ENCODE measurements around the gene CCDC40. TPM values are rescaled to one million over a fixed set of nuclear protein-coding genes. Genes with fewer than 3 reads are reported as not detected.
A peak's percentile ranks its signal among the peaks of the same experiment; 100 is the strongest.

The CCDC40 gene
- total RNA-seq, 1 experiment from 2014 or later, result 3.8 TPM

DNA sequence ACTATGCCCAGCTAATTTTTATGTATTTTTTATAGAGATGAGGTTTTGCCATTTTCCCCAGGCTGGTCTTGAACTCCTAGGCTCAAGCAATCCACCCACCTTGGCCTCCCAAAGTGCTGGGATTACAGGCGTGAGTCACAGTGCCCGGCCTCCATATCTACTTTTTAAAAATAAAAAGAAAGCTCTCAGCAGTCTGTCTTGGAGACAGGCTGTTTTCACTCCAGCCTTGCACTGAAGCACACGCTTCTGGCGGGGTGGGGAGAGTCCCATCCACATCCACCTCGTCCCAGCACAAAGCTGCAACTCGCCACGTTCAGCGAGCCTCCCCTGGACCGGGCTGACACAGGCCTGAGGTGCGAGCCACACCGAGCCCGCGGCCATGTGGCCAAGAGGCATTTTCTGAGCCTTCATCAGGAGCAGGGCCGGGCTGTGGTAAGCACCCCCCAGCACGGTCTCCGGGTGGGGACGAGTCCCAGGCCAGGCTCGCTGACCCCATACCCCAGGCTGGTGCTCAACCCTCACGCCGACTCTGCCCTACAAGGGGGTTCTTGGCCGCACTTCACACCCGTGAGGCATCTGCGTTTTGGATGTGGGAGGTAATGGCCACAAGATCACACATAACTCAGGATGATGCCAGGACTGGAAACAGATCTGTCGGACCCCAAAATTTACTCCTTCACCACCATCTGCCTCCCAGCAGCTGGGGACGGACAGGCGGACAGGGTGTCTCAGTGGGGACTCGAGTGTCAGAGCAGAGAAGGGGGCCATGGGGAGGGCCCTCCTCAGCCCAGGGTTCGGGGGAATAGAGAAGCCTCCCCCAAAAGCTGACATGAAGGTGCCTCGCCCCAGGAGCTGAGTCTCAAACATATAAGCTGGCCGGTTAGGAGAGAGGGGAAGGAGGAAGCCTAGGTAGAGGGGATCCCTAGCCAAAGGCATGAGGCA lies 29.4 kb upstream of the CCDC40 start:
- Histone ChIP-seq H3K36me3 (replicated peaks; ENCODE audit: control insufficient read depth, insufficient read depth, low read length) (peaks cover 1% of the 10 kb centered on the region), H3K27me3 (ENCODE audit: control insufficient read depth, insufficient read depth, low read length) (no peaks in the 10 kb centered on the region), H3K4me3 (ENCODE audit: insufficient read depth, low read depth, low read length) (no peak overlapping the region)
- DNase-seq, result no peak

DNA sequence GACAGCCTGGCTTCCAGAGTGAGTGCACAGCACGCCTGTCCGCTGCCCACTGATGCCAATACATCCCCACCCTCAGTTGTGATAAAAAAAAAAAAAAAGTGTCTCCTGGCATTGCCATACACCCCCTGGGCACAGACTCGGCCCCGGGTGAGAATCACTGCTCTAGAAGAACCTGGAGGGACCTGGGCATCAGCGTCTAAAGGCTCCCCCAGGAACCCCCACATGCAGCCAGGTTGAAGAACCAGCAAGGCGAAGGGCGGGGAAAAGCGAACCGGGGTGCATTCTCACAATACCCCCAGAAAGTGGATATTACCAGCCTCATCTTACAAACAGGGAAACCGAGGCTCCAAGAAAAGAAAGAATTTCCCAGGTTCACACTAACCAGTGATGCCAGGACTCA lies 28.5 kb upstream of the CCDC40 start:
- Histone ChIP-seq H3K27me3 (ENCODE audit: control insufficient read depth, insufficient read depth, low read length) (no peaks in the 10 kb centered on the region), H3K36me3 (replicated peaks; ENCODE audit: control insufficient read depth, insufficient read depth, low read length) (peaks cover 2% of the 10 kb centered on the region), H3K4me3 (ENCODE audit: insufficient read depth, low read depth, low read length) (no peak overlapping the region)
- DNase-seq, result no peak

DNA sequence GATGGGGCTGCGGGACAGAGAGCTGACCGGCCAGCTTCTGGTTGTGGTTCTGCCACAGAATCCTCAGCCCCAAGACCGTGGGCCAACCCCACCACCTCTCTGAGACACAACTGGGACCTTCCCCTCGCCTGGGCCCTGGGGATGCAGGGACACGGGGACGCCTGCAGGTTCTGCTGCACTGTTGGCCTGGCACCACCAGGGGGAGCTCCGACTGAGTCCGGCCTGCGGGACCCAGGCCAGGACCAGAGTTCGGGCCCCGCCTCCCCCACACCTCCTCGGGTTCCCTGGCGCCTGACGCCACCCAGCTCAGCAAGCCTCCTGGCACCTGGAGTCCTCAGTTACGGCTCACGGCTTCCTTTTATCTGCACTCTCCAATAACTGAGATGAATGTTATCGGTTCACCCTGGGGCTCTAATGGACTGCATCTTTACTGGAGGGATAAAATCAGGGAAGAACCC lies 28.0 kb upstream of the CCDC40 start:
- peaks cover 4% of the 10 kb centered on the region for H3K36me3 ChIP-seq (replicated peaks; ENCODE audit: control insufficient read depth, insufficient read depth, low read length)
- DNase-seq, result peak; percentile 98
- H3K27me3 ChIP-seq (ENCODE audit: control insufficient read depth, insufficient read depth, low read length), result no peaks in the 10 kb centered on the region
- no peak overlapping the region for H3K4me3 ChIP-seq (ENCODE audit: insufficient read depth, low read depth, low read length)

DNA sequence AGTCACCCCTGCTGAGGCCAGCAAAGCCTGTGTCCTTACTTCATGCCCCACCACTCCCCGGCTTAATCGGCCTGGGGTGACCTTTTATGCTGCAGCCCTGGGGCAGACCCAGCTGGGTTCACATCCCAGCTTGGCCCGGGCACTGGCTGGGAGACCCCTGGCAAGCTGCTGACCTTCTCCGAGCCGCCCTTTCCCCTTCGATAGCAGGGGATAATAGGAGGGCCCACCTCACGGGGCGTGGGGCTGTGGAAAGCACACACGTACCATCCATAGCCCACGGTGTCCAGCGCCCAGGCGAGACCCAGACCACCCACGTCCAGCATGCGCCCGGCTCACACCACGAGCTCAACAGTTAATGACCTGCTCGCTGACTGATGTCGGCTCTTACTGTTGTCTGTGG lies 27.6 kb upstream of the CCDC40 start:
- Histone ChIP-seq H3K27me3 (ENCODE audit: control insufficient read depth, insufficient read depth, low read length) (no peaks in the 10 kb centered on the region), H3K36me3 (replicated peaks; ENCODE audit: control insufficient read depth, insufficient read depth, low read length) (peaks cover 5% of the 10 kb centered on the region), H3K4me3 (ENCODE audit: insufficient read depth, low read depth, low read length) (no peak overlapping the region)
- DNase-seq, result no peak

DNA sequence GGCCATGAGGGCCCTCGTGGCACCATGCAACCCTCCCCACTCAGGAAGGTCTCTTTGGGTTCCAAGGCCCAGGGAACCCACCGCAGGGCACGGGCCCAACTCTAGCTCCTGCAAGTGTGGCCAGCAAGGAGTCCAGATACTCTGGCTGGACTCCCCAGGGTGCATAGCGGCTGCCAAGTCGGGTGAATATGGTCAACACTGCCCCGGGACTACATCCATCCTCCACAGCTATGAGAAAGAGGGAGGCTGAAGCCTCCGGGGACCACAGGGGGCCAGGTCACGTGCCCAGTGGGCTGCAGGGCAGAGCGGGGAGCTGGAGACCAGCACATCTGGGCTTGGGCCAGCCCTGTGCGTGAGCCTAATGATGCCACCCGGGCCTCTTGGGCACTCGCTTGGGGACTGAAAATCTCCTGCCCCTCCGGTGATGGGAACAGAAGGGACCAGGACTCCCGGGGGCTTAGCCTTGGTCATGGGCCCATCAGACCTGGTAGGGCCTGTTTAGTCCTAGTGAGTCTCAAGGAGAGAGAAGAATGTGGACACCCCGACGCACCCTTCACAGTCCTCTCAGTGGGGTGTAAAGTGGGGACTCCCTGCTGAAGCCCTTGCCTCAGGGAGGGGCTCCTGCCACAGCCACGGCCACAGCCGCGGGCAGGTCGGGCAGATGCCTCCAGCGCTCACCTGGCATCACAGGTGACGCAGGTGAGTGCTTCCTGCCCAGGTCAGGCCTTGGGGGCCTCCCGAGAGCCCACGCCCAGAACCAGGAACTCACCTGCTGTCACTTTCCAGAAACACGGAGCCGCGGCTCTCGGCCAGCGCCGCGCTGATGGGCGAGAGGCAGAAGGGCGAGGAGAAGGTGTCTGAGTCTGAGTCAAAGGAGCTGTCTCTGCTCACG lies 26.8 kb upstream of the CCDC40 start:
- H3K27me3 ChIP-seq (ENCODE audit: control insufficient read depth, insufficient read depth, low read length), result no peaks in the 10 kb centered on the region
- no peak for DNase-seq
- H3K4me3 ChIP-seq (ENCODE audit: insufficient read depth, low read depth, low read length), result no peak overlapping the region
- peaks cover 5% of the 10 kb centered on the region for H3K36me3 ChIP-seq (replicated peaks; ENCODE audit: control insufficient read depth, insufficient read depth, low read length)

GRCh38 chr17:80010283-80010858 lies 26.1 kb upstream of the CCDC40 start:
- H3K36me3 ChIP-seq (replicated peaks; ENCODE audit: control insufficient read depth, insufficient read depth, low read length), result peaks cover 5% of the 10 kb centered on the region

DNA sequence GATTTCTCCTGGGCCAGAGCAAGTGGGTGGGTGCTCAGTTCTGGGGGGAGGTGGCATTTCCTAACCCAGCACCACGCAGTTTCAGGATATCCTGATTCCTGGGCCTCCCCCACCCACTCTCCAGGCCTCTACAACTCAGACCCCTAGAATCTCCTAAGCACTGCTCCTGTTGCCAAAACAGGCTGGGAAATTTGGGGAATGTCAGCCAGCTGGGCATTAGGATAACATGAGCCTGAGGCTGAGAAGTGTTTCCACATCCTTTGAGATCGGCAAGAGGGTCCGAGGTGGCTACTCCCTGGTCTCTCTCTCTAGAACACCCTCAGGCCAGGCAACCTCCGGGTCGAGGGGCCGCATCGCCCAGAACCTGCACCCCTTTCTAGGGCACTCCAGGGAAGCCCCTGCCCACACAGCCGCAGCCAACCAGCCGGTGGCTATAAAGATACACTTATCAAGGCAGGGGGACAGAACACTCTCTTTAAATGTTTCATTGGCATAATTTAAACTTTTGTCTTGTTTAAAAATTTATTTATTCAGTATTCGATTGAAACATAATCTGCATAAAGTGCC lies 24.4 kb upstream of the CCDC40 start:
- no peak for DNase-seq
- peaks cover 5% of the 10 kb centered on the region for H3K36me3 ChIP-seq (replicated peaks; ENCODE audit: control insufficient read depth, insufficient read depth, low read length)
- H3K4me3 ChIP-seq (ENCODE audit: insufficient read depth, low read depth, low read length), result no peak overlapping the region
- no peaks in the 10 kb centered on the region for H3K27me3 ChIP-seq (ENCODE audit: control insufficient read depth, insufficient read depth, low read length)

More at GRCh38 chr17:80010283-80010858, 26.1 kb upstream of the CCDC40 start:
- DNase-seq, result peak; percentile 57
- Histone ChIP-seq H3K4me3 (ENCODE audit: insufficient read depth, low read depth, low read length) (no peak overlapping the region), H3K27me3 (ENCODE audit: control insufficient read depth, insufficient read depth, low read length) (no peaks in the 10 kb centered on the region)

- DNase-seq, result no peak
- no peak overlapping the region for H3K4me3 ChIP-seq (ENCODE audit: insufficient read depth, low read depth, low read length)
- peaks cover 4% of the 10 kb centered on the region for H3K36me3 ChIP-seq (replicated peaks; ENCODE audit: control insufficient read depth, insufficient read depth, low read length)
- H3K27me3 ChIP-seq (ENCODE audit: control insufficient read depth, insufficient read depth, low read length), result no peaks in the 10 kb centered on the region
These were observed 23.4 kb upstream of the CCDC40 start for GRCh38 chr17:80012765-80013741.

- no peak for DNase-seq
- Histone ChIP-seq H3K27me3 (ENCODE audit: control insufficient read depth, insufficient read depth, low read length) (no peaks in the 10 kb centered on the region), H3K36me3 (replicated peaks; ENCODE audit: control insufficient read depth, insufficient read depth, low read length) (peaks cover 4% of the 10 kb centered on the region)
These were observed 19.0 kb upstream of the CCDC40 start for GRCh38 chr17:80017226-80018010.

GRCh38 chr17:80018917-80019651 lies 17.4 kb upstream of the CCDC40 start:
- no peaks in the 10 kb centered on the region for H3K27me3 ChIP-seq (ENCODE audit: control insufficient read depth, insufficient read depth, low read length)
- no peak for DNase-seq
- no peaks in the 10 kb centered on the region; the same call in 1 of the 2 replicates for H3K36me3 ChIP-seq (replicated peaks; ENCODE audit: control insufficient read depth, insufficient read depth, low read length)
- H3K4me3 ChIP-seq (ENCODE audit: insufficient read depth, low read depth, low read length), result no peak overlapping the region

More at GRCh38 chr17:80017226-80018010, 19.0 kb upstream of the CCDC40 start:
- H3K4me3 ChIP-seq (ENCODE audit: insufficient read depth, low read depth, low read length), result no peak overlapping the region

DNA sequence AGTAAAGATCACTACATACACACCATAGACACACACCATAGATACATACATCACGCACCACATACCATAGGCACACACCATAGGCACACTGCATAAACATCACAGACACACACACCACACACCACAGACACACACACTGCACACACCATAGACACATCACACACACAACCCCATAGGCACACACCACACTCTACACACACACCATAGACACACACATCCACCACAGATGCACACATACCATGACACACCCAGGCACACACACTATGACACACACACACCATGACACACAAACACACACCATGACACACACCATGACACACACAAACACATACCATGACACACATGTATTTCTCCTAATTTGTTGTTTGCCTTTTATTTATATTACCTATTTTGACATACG lies 14.8 kb upstream of the CCDC40 start:
- Histone ChIP-seq H3K36me3 (replicated peaks; ENCODE audit: control insufficient read depth, insufficient read depth, low read length) (peaks cover 2% of the 10 kb centered on the region), H3K4me3 (ENCODE audit: insufficient read depth, low read depth, low read length) (no peak overlapping the region), H3K27me3 (ENCODE audit: control insufficient read depth, insufficient read depth, low read length) (no peaks in the 10 kb centered on the region)
- DNase-seq, result no peak

DNA sequence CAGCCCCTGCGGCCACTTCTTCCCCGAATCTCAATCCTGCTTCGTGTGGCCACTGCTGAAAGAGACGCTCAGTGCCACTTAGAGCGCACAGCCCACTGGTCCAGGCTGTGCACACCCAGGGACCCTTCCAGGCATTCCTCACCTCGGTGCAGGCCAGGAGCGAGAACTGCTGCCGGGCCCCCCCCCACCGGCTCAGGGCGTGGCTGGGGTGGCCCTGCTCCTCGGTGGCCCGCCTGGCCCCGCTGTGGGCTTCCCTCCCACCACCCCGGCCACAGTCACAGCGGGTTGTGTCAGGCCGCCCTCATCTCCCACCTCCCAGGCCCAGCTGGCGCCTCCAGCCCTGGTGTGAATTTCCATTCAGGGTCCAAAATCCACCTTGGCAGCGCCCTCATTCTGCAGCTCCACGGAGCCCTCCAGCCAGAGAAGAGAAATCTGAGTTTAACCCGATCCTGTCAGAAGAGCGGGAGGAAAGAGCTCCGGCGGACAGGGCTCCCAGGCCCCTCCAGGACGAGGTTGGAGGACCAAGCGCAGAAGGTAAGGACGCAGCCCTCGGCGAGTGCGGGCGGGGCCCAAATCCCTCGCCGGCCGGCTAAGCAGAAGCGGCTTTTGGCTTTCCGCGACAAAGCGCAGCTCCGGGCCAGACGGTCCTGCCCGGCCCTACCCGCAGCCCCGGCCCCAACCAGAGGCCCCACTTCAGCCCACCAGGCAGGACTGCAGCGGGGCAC lies 12.8 kb upstream of the CCDC40 start:
- H3K36me3 ChIP-seq (replicated peaks; ENCODE audit: control insufficient read depth, insufficient read depth, low read length), result peaks cover 2% of the 10 kb centered on the region; the same call in 1 of the 2 replicates
- H3K4me3 ChIP-seq (ENCODE audit: insufficient read depth, low read depth, low read length), result no peak overlapping the region
- peak; percentile 81 for DNase-seq
- H3K27me3 ChIP-seq (ENCODE audit: control insufficient read depth, insufficient read depth, low read length), result no peaks in the 10 kb centered on the region

Data from H7 (cell line).